ENCODE data around the gene DOCK11.

The DOCK11 gene

DNA sequence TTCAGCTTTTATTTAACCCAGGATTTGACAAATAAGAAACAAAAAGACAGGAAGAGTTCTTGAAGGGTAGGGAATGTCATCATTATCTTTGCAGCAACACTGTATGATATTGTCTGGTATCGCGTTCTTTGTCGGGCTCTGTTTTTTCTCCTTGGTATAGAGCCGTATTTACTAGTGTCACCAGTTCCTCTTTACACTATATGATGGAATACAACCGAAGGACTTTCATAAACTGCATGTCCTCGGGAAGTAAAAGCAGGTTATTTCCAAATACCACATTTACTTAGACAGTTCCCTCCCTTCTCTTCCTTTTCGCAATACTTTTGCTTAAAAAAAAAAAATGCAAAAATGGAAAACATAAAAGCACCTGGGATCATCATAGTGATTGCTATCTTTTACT lies 135.2 kb downstream of the DOCK11 start:
- no peak for DNase-seq (ENCODE audit: low read depth, low spot score)

DNA sequence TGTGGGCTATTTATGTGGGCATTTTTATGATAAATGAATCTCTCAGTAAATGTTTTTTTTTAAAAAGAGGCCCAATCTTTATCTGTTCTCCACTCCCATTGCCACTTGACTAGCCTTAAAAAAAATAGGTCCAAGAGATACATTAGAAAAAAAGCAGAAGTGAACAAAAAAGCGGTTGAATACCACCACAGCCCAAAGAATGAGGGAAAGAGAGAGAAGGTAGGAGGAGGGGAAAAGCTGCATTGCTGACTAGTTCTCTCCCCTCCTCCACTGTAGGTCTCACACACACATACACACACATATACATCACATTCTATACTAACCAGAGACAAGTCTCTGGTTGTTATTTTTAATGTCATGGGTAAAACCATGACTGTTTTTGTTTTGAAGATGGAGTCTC lies 136.0 kb downstream of the DOCK11 start:
- DNase-seq (ENCODE audit: low read depth, low spot score) = no peak

DNA sequence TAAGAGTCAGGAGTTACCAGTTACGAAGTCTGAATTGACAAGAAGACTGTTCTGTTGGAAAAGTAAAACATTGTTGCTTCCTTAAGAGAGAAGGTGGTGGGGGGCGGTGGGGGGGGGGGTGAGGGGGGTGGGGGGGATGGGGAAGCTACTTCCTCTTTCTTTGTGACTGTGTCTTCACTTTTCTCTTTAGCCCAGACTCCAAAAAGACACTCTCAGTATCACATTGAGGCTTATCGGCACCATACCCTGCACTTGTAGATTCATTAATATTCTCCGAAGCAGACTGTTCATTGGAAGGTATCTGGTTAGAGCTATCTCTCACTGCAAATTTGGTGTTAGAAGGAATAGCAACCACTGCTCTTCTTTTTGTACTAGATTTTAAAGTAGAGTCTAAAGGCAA lies 137.2 kb downstream of the DOCK11 start:
- DNase-seq (ENCODE audit: low read depth, low spot score) = no peak

DNA sequence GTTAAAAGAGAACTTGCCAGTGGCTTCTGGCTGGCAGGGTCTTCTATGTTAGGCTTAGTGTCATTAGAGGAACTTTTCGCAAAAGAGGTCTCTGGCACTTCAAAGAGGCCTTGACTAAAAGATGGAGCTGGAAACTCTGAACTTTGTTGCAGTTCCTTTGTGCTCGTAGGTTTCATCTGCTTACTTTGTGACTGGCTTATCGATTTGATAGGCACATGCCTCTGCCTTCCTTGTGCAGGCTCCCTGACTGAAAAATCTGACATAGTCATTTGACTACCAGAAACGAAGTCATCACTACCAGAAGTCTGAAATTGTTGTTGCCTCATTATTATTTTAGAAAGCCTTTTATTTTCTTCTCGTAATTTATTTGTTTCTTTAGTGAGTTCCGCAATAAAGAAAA lies 137.9 kb downstream of the DOCK11 start:
- no peak for DNase-seq (ENCODE audit: low read depth, low spot score)

DNA sequence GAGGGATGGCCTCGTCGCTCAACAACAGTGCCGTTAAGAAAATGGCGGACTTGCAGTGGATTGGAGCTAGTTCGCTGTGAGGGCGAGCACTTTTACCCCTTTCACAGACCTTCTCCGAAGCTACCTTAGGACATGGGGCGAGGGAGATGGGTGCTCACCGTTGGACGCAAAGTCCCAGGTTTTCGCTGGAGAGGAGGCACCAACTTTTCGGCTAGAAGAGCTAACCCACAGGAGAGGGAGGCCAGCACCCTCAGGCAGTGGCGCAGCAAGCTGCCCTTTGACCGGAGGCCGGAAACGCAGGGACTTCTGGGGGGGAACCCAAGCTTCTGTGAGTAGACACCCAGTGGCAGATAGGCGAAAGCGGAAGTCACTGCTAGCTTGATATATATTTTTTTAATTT lies 138.7 kb downstream of the DOCK11 start:
- DNase-seq (ENCODE audit: low read depth, low spot score) = no peak

DNA sequence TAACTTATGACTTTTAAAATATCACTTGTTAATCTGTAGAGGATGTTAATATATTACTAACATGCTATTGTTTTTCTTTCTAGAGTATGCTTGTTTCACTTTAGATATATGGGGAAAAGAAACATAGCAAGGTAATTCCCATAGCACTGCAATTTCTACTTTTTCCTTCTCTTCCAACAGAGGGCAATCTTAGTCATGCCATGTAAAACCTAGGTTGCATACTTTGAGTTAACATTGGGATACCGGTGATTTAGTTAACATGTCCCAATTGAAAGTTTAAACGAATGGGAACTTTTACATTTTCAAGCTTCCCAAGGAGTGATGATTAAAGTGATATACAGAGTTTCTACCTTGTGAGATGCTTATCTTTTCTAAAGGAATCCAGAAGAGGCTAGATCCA lies 142.4 kb downstream of the DOCK11 start:
- no peak for DNase-seq (ENCODE audit: low read depth, low spot score)

DNA sequence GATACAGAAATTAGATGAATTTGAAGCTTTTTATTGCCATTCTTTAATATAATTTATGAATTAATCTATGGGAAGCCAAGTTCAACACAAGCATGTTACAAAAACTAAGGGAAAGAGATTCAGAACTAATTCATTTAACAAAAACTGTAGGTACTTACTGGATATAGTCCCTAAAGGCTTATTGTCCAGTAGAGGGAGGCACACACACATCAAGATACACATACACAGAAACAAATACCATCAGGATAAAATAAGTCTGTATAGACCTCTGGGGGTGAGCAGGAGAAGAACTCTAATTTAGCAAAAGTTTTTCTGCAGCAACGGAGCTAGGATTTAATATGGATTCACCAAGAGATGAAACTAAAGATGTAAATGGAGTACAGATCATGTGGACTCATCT lies 148.8 kb downstream of the DOCK11 start:
- DNase-seq (ENCODE audit: low read depth, low spot score) = no peak

DNA sequence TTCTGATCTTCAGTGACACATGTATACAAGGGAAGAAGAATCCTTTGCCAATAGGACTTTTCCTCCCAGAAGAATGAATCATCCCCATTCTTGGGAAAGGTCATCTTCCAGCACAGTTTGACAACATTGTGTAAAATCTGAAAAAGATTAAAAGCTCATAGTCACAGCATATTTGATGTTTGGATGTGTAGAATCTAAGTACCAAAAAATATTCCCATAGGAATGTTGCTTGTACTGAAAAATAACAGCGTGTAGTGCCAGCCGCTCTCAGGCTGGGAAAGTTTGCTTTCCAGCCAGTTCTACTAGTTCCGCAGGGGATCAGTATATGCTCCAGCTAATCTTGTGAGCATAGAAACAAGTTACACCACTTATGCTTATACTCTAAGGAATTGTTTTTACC lies 157.1 kb downstream of the DOCK11 start:
- no peak for DNase-seq (ENCODE audit: low read depth, low spot score)

DNA sequence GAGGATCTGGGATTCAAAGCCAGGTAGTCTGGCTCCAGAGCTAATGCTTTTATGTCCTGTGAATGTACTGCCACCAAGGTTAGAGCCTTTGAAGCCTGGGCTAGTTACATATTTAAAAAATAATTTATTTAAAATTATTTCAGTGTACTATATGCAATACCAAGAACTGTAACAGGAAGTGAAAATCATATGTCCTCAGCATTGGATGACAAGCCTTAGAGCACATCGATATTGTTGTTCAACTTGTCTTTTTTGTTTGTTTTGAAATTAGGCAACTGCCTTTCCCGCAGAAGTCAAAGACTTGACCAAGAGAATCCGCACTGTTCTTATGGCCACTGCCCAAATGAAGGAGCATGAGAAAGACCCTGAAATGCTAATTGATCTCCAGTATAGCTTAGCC lies 158.7 kb downstream of the DOCK11 start:
- no peak for DNase-seq (ENCODE audit: low read depth, low spot score)

DNA sequence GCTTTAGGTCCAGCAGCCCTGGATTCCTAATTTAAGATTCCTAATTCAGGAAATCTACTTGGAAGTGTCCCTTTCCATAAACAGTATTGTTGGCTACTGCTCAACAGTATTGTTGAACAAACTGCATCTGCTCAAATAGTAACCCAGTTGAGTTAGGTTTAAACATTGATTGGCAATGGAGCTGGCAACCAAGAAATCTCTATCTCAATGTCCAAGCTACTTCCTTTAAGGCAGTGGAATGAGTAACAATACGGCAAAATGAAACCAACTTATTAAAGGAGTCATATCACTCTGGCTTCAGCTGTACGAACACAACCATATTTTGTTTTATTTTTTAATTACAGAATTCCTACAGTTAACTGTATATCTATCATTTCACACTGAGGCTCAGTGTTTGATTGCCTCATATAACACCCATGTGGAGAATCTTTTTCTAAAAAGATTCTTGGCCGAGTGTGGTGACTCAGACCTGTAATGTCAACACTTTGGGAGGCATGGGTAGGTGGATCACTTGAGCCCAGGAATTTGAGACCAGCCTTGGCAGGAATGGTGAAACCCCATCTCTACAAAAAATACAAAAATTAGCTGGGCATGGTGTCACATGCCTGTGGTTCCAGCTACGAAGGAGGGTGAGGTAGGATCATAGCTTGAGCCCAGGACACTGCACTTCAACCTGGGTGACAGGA lies 160.1 kb downstream of the DOCK11 start:
- no peak for DNase-seq (ENCODE audit: low read depth, low spot score)

DNA sequence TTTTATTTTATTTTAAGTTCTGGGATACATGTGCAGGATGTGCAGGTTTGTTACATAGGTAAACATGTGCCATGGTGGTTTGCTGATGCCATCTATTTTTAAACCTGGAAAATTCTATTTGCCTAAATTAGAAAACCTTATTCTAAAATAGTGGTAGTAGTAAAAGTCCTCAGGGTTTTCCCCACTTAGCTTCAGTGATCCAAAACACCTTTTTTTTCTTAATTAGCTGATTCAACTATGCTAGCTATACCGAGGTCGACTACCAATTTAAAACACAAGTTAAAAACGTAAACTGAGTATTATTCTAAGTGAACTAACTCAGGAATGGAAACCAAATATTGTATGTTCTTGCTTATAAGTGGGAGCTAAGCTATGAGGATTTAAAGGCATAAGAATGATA lies 161.8 kb downstream of the DOCK11 start:
- no peak for DNase-seq (ENCODE audit: low read depth, low spot score)

DNA sequence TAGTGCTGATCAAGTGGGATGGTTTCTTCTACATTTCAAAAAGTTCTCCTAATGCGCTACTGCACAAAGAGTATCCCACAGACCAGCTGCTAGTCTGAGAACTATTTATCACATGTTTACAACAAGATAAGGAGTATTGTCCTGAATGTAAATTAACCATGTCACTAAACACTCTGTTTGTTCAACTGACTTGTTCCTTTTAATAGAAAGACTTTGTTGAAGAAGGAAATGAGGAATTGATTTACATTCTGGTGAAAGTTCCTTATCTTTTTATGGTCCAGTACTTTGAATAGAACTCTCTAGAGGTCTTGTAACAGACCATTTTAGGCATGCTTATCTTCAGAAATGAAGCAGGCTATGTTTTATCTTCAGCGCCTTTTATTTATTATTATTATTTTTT lies 164.5 kb downstream of the DOCK11 start:
- DNase-seq (ENCODE audit: low read depth, low spot score) = no peak

DNA sequence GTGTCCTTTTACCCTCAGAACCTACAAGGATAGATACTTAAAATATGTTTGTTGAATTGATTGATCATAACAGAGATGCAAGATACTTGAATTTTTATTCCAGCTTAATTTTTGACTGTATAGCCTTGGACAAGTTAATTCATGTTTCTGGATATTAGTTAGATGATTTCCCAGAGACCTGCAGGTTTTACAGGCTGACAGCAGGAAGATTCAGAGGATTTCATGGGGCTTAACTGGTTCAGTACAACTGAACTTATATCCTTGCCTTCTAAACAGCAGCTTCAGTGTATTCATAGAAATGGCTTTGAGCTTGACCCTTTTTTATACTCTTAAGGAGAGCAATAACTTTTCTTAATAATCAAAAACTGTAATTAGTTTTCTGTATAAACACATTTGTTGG lies 169.6 kb downstream of the DOCK11 start:
- DNase-seq (ENCODE audit: low read depth, low spot score) = no peak

DNA sequence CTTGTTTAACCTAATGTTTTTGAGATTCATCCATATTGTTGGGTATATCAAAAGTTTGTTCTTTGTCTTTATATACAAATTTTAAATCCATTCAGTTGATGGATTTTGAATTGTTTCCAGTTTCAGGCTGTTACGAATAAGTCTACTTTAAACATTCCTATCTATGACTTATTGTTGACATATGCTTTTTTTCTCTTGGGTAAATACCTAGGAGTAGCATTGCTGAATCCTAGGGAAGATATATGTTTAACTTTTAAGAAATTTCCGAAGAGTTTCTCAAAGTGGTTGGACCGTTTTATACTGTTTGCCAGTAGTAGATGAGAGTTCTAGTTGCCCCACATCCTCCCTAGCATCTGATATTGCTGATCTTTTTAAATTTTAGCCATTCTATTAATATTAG lies 170.9 kb downstream of the DOCK11 start:
- DNase-seq (ENCODE audit: low read depth, low spot score) = no peak

DNA sequence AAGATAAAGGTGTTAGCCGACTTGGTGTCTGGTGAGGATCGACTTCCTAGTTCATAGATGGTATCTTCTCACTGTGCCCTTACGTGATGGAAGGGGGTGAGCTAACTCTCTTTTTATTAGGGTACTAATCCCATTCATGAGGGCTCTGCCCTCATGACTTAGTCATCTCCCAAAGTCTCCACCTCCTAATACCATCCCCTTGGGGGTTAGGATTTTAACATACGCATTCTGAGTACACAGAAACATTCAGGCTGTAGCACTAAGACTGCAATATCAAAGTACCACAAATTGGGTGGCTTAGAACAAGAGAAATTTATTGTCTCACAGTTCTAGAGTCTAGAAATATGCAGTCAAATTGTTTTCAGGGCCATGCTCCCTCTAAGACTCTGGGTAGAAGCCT lies 173.8 kb downstream of the DOCK11 start:
- DNase-seq (ENCODE audit: low read depth, low spot score) = no peak

DNA sequence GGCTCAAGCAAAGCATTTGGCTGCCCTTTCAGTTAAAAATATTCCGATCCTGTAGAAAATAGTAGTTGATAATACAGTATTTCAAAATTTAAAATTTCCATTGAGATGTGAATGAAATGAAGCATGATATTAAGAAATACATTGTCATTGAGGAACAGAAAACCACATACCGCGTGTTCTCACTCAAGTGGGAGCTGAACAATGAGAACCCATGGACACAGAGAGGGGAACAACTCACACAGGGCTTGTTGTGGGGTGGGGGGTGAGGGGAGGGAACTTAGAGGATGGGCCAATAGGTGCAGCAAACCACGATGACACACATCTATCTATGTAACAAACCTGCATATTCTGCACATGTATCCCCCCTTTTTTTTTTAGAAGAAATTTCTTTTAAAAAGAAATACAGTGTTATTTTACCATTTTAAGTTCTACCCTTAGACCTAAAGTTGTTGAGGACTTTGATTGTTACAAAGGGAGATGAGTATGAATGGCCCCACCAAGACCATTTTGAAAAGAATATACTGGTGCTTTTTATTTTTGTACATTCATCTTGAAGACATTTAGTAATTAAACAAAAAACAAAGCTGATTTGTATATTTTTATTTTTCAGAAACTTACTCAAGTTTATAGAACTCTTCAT lies 179.8 kb downstream of the DOCK11 start:
- DNase-seq (ENCODE audit: low read depth, low spot score) = no peak

DNA sequence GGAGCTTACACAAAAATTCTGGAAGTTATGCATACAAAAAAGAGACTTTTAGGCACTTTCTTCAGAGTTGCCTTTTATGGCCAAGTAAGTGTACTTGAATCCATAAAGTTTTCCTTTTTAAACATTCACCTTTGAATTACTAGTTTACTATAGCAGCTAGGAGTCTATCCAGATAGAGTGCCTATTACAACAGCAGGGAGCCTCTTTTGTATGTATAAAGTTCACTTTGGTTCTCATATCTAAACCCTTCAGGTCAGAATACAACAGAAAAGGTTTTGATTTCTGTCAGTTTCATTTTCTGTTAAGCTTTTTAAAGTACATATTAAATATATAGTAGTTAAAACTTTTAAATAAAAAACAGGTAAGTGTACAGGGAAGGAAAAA lies 180.3 kb downstream of the DOCK11 start:
- DNase-seq (ENCODE audit: low read depth, low spot score) = no peak

DNA sequence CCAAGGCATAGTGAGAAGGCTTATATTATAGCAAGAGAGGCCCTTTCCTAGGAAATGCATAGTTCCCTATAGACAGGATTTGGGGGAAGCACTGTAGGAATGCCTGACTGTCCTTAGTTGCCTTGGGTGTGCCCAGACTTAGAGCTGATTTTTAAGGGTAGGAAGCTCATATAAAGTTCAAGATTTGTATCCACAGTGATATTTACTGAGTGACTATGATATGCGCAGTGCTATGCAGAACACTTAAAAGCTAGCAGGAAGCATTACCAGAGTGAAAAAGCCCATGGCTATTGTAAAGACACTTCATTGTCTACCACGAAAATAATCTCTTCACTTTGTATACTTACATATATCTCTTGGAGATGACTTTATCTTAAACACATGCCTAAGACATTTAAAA lies 181.7 kb downstream of the DOCK11 start:
- DNase-seq (ENCODE audit: low read depth, low spot score) = no peak

DNA sequence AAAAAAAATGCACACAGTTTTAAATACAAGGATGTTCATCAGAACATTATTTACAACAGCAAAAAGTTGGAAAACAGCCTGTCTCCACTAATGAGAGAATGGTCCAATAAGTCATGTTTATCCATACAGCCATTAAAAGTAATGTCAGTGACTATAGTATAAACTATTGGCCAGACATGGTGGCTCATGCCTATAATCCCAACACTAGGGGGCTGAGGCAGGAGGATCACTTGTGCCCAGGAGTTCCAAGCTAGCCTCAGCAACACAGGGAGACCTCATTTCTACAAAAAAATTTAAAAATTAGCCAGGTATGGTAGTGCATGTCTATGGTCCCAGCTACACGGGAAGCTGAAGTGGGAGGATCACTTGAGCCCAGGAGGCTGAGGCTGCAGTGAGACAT lies 183.7 kb downstream of the DOCK11 start:
- no peak for DNase-seq (ENCODE audit: low read depth, low spot score)

DNA sequence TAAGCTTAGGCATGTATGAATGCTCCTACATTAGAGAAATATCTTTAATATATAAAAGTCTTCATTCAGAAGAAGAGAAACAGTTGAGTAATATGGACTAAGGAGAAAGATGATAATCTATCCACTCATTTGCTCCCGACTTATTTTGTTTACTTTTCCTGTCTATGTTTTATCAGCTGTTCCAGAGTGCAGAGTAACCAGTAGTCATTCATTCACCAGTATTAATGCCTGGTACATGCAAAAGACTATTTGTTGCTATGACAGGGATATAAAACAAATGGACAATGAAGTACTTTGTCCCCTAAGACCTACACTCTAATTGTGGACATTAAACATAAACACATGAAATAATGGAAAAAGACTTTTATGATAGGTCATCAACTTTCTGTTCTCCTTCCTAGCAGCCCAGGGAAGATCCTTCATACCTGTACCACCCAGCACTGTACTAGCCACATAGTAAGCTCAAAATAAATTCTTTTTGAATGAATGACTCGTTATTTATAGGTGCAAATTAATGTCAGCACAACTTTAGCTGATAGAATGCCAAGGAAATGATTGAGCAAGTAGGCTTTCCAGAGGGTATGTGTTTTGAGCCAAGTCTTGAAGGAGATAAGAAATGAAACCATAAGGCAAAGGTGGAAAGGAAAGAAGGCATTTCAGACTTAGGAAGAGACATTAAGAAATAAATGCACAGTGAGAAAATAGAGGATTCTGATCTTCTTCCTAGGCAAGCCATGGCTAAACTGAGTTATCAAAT lies 186.8 kb downstream of the DOCK11 start:
- no peak for DNase-seq (ENCODE audit: low read depth, low spot score)

DNA sequence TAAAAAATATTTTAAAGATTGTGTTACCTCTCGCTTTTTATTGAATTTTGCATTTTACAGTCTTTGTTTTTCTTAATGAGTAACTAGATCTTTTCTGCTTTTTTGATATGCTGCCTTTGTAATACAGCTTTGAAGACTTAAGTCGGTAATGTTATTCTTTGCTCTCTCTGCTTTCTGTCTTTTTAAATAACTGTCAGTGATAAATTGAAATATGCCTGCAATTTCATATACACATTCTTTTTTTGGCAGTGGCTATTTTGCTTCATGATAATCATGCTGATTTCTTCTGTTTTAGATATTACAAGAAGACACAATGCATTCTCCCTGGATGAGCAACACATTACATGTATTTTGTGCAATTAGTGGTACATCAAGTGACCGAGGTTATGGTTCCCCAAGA lies 189.8 kb downstream of the DOCK11 start:
- no peak for DNase-seq (ENCODE audit: low read depth, low spot score)

DNA sequence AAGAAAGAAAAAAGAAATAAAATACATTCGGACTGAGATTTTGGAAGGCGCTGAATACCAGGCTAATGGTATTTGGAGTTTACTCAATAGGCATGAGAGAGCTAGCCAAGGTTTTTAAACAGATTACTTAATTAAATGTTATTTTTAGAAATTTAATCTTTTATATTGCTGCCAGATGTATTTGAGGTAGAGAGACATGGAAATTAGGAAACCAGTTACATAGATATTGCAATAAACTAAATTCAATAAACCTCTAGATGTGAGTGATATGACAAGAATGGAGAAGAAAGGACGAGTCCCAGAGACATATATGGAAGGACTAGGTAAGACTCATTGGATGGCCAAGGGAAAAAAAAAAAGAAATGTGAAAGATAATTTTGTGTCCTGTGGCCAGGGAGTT lies 193.3 kb downstream of the DOCK11 start:
- no peak for DNase-seq (ENCODE audit: low read depth, low spot score)

DNA sequence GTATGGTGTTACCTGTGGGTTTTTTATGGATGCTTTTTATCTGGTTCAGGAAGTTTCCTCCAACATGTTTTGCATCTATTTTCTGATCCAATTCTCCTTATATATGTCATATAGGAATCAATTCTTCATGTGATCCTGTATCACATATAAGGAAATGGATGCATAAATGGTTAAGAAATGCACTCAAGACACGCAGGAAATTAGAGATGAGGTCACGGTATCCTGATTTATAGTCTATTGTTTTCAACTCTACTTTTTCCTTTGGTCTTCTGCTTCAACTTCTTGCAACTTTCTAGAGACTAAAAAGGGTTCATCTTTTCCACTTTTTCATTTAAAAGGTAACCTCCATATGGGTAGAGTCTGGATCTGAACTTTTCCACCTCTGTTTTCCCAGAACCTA lies 198.2 kb downstream of the DOCK11 start:
- DNase-seq (ENCODE audit: low read depth, low spot score) = no peak
